Heart right ventricle (tissue), 16 donors: ENCODE results near the gene HK3. TPM values are rescaled to one million over a fixed set of nuclear protein-coding genes. Genes with fewer than 3 reads are reported as not detected.
A peak's percentile ranks its signal among the peaks of the same experiment; 100 is the strongest.

Source experiments
- ATAC-seq, 8 donors: fragments of 200-7000 bp; cut with Tn5 transposase; one replicate each; pipeline ENCODE4 v1.9.1; 2020; ENCODE audit warnings: mild to moderate bottlenecking in 8 of 8, moderate library complexity in 8 of 8, moderate number of reproducible peaks in 1 of 8
- DNase-seq, 2 donors: peaks; one replicate each; pipeline ENCODE4 v3.0.0-alpha.2; 2020
- H3K27ac ChIP-seq, 10 donors: fragments of 200-600 bp; sonication (generic) in 2 of 10; one replicate each; pipeline versions ENCODE4 v1.5.0 to v1.8.0; 2020 to 2022; ENCODE audit warnings: mild to moderate bottlenecking in 3 of 10
- H3K27me3 ChIP-seq, 7 donors: fragments of 200-600 bp; one replicate each; pipeline ENCODE4 v1.8.0; 2021 to 2022; ENCODE audit warnings: mild to moderate bottlenecking in 2 of 7
- H3K36me3 ChIP-seq, 9 donors: fragments of 200-600 bp; sonication (generic) in 1 of 9; one replicate each; pipeline versions ENCODE4 v1.5.0 to v1.8.0; 2020 to 2022; ENCODE audit warnings: mild to moderate bottlenecking in 2 of 9
- H3K4me1 ChIP-seq, 9 donors: fragments of 200-600 bp; sonication (generic) in 1 of 9; one replicate each; pipeline versions ENCODE4 v1.5.0 to v1.8.0; 2020 to 2022; ENCODE audit warnings: mild to moderate bottlenecking in 4 of 9
- H3K4me3 ChIP-seq, 10 donors: fragments of 200-600 bp; sonication (generic) in 2 of 10; one replicate each; pipeline versions ENCODE4 v1.5.0 to v1.8.0; 2020 to 2022; ENCODE audit warnings: mild to moderate bottlenecking in 7 of 10, moderate library complexity in 2 of 10
- H3K9me3 ChIP-seq, 11 donors: fragments of 200-600 bp in 10 of 11; sonication (generic) in 2 of 11; one replicate each; pipeline versions ENCODE4 v1.5.0 to v1.8.0; 2013 to 2022; ENCODE audit warnings: mild to moderate bottlenecking in 2 of 11, control low read depth in 1 of 11, moderate library complexity in 1 of 11
- CTCF ChIP-seq, 9 donors: fragments of 200-600 bp; sonication (generic) in 2 of 9; IDR thresholded peaks; one replicate each; pipeline versions ENCODE4 v1.5.0 to v1.8.0; 2021 to 2022; ENCODE audit warnings: antibody characterized with exemption in 9 of 9, mild to moderate bottlenecking in 5 of 9, moderate library complexity in 1 of 9
- WGBS, 2 donors: extraction: QIAGEN DNeasy Blood & Tissue Kit; methylation state at CpG; one replicate each; pipeline ENCODE4 v1.1.7; 2013; ENCODE audit warnings: inconsistent platforms in 1 of 2; 5-methylcytosine and 5-hydroxymethylcytosine counted together
- intact Hi-C, 10 donors: fragments of 100-400 bp; cut with DNase I; formaldehyde crosslinking; loops; one replicate each; pipeline versions ENCODE4 v1.11.1 to v1.14.2; 2022
- polyA plus RNA-seq, 2 donors: library from polyadenylated mRNA; stranded (reverse); fragments of 200-250 nt; gene quantifications; one replicate each; pipeline ENCODE4 v1.2.3, GENCODE V29; 2013
- total RNA-seq, 10 donors: library from RNA; stranded (reverse); fragmentation: NEBNext Ultra II Directional in 3 of 10; extraction: Animal tissue kit (Norgen Biotek cat#: 25700) in 3 of 10; gene quantifications; one replicate each; pipeline versions ENCODE4 v1.2.1 to v1.2.4, GENCODE V29; 2021 to 2023
- donor health status: Arrhythmogenic right ventricular cardiomyopathy.
- donor health status: ischemic (EF 13 %, LVEDD 7.1; RV severe dilation, severe dysfunction).
- donor health status: healthy with polysubstance abuse.
- donor health status: DM: no; HTN: yes; CAD: no.
- donor health status: DM: no; HTN: no; CAD: no.
- donor health status: ischemic (EF 25% LVEDD 6.9; RV normal size, moderate dysfunction).
- donor health status: ischemic (EF 25% LVEDD 5.7; RV mildly dilated, moderate dysfunction).
- donor health status: healthy.
- donor health status: DM: yes; HTN: yes; CAD: no.
- donor health status: Ischemic cardiomyopathy.
- donor health status: ischemic (EF 35%, LVEDD 5.7; RV mildly dilated, moderate dysfunction).
- donor health status: nonischemic (EF 11% LVEDD 7.7; RV severe dilation, severe dysfunction).
- donor health status: DM: yes; HTN: yes; CAD: no.
- donor health status: PGD.
- donor health status: ischemic (EF 29% LVEDD 5.4; RV normal size, mild dysfunction).
- donor health status: nonischemic (EF 23%, LVEDD 6.1; RV moderate dilation, normal function).

HK3 gene
- total and polyA plus RNA-seq, 12 donors = 0.68 to 18.7 (median 4.2) TPM

- intact Hi-C loops = no loop called here
- WGBS, 2 donors = 80 to 81% methylated on average over 11 to 13 of the region's 13 CpGs
- no peak for DNase-seq
- TF ChIP-seq CTCF (IDR thresholded peaks at IDR 0.05) = no peak
- Histone ChIP-seq H3K4me3 (no peak overlapping the region), H3K27ac (no peak overlapping the region), H3K36me3 (no peaks in the 10 kb centered on the region), H3K27me3 (peaks cover 8 to 91% (median 72%) of the 10 kb centered on the region in 7 donors), H3K4me1 (no peaks in the 10 kb centered on the region), H3K9me3 (no peaks in the 10 kb centered on the region)
- no peak for ATAC-seq
These were observed 51.3 kb downstream of the HK3 start for GRCh38 chr5:176847726-176848290.

- H3K4me1 ChIP-seq = no peaks in the 10 kb centered on the region
- intact Hi-C loops = no loop called here
- TF ChIP-seq CTCF (IDR thresholded peaks at IDR 0.05) = no peak
- H3K36me3 ChIP-seq = no peaks in the 10 kb centered on the region
- DNase-seq = no peak
- H3K9me3 ChIP-seq = no peaks in the 10 kb centered on the region
- no peak overlapping the region for H3K27ac ChIP-seq
- no peak overlapping the region for H3K4me3 ChIP-seq
- peaks cover 8 to 95% (median 77%) of the 10 kb centered on the region in 7 donors for H3K27me3 ChIP-seq
- ATAC-seq = no peak
- 46 to 57% methylated on average over 18 of the region's 18 CpGs for WGBS, 2 donors
These were observed 52.0 kb downstream of the HK3 start for GRCh38 chr5:176847148-176847547.

- Histone ChIP-seq H3K4me3 (no peak overlapping the region), H3K36me3 (no peaks in the 10 kb centered on the region), H3K27ac (no peak overlapping the region), H3K9me3 (no peaks in the 10 kb centered on the region), H3K4me1 (no peaks in the 10 kb centered on the region), H3K27me3 (peaks cover 8 to 96% (median 80%) of the 10 kb centered on the region in 7 donors)
- TF ChIP-seq CTCF (IDR thresholded peaks at IDR 0.05) = no peak
- DNase-seq (no peak), ATAC-seq (peak in 1 of 8 donors; percentile 32)
- intact Hi-C loops = no loop called here
- WGBS, 2 donors = 30 to 41% methylated on average over 23 to 24 of the region's 24 CpGs
These were observed 52.6 kb downstream of the HK3 start for GRCh38 chr5:176846335-176847140.

- DNase-seq = no peak
- 51 to 58% methylated on average over 6 of the region's 6 CpGs for WGBS, 2 donors
- Histone ChIP-seq H3K27me3 (peaks cover 8 to 96% (median 85%) of the 10 kb centered on the region in 7 donors), H3K4me3 (no peak overlapping the region), H3K4me1 (no peaks in the 10 kb centered on the region), H3K9me3 (no peaks in the 10 kb centered on the region), H3K27ac (no peak overlapping the region), H3K36me3 (no peaks in the 10 kb centered on the region)
- intact Hi-C loops = no loop called here
- no peak for ATAC-seq
- TF ChIP-seq CTCF (IDR thresholded peaks at IDR 0.05) = no peak
These were observed 53.8 kb downstream of the HK3 start for GRCh38 chr5:176845392-176845713.
